ENCODE measurements around the gene ANKRD33B. TPM values are rescaled to one million over a fixed set of nuclear protein-coding genes. Genes with fewer than 3 reads are reported as not detected.

The ANKRD33B gene
- total and polyA plus RNA-seq, 10 donors: 2.0 to 37.8 (median 24.6) TPM

- Histone ChIP-seq H3K27me3 (replicated peaks in 1 of 7) (no peaks in the 10 kb centered on the region), H3K4me1 (no peaks in the 10 kb centered on the region), H3K9me3 (peaks cover 0 to 12% (median 6%) of the 10 kb centered on the region in 8 donors), H3K27ac (no peak overlapping the region), H3K36me3 (no peaks in the 10 kb centered on the region), H3K4me3 (no peak overlapping the region)
- no peak for TF ChIP-seq POLR2A (IDR thresholded peaks at IDR 0.05)
- TF ChIP-seq POLR2AphosphoS5 (IDR thresholded peaks at IDR 0.05): no peak
- TF ChIP-seq, protein P1, sequence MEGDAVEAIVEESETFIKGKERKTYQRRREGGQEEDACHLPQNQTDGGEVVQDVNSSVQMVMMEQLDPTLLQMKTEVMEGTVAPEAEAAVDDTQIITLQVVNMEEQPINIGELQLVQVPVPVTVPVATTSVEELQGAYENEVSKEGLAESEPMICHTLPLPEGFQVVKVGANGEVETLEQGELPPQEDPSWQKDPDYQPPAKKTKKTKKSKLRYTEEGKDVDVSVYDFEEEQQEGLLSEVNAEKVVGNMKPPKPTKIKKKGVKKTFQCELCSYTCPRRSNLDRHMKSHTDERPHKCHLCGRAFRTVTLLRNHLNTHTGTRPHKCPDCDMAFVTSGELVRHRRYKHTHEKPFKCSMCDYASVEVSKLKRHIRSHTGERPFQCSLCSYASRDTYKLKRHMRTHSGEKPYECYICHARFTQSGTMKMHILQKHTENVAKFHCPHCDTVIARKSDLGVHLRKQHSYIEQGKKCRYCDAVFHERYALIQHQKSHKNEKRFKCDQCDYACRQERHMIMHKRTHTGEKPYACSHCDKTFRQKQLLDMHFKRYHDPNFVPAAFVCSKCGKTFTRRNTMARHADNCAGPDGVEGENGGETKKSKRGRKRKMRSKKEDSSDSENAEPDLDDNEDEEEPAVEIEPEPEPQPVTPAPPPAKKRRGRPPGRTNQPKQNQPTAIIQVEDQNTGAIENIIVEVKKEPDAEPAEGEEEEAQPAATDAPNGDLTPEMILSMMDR (IDR thresholded peaks at IDR 0.05 in 8 of 11, conservative IDR thresholded peaks at IDR 0.05 in 3 of 11): no peak
- DNase-seq: no peak
- intact Hi-C loops (cut with DNase I; ENCODE audit: low total_unique reads): no loop called here
- WGBS, 5 donors: 80 to 91% (median 88%) methylated on average over 4 of the region's 4 CpGs
These were observed 43.2 kb upstream of the ANKRD33B start for GRCh38 chr5:10520706-10521105.

DNA sequence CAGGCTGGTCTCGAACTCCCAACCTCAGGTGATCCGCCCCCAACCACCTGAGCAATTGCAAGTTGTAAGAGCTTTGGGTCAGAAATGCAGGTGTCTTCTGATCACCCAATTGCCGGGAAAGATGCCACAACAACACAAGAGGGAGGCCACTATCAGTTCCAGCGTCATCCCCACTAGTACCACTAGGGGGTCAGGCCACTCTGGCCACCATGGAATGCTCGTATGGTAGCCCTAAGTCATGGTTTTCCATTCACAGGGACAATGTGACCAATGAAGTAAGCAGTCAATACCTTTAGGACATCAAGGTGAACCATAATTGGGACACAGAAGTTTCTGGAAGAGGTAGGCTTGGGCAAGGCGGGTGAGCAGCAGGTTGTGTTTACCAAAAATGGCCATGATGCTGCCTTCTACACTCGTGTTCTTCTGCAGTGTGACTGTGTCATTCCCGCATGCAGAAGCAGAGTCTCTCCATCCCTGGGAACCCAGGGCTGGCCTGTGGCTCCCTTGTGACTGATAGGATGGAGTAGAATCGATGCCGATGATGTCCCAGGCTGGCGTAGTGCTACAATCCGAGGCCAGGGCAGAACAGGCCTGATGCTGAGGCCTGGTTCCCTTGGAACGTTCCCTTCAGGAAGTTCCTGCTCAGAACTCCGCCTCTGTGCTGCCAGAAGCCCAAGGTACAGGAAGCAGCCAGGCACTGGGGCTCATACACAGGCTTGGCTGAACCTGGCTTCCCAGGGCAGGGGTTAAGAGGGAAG is 42.2 kb upstream of the ANKRD33B start:
- Histone ChIP-seq H3K4me3 (no peak overlapping the region), H3K27ac (peak overlapping the region in 1 of 8 donors; percentile 24), H3K27me3 (replicated peaks in 1 of 7) (no peaks in the 10 kb centered on the region), H3K36me3 (no peaks in the 10 kb centered on the region), H3K4me1 (peaks cover 0 to 5% (median 0%) of the 10 kb centered on the region in 6 donors), H3K9me3 (peaks cover 0 to 12% (median 6%) of the 10 kb centered on the region in 8 donors)
- 80 to 88% (median 85%) methylated on average over 14 of the region's 14 CpGs for whole genome bisulfite sequencing, 5 donors
- intact Hi-C loops (cut with DNase I; ENCODE audit: low total_unique reads): no loop called here
- TF ChIP-seq POLR2AphosphoS5 (IDR thresholded peaks at IDR 0.05) (peak in 1 of 3 donors; percentile 54), POLR2A (IDR thresholded peaks at IDR 0.05) (no peak)
- TF ChIP-seq, protein P1 (IDR thresholded peaks at IDR 0.05 in 8 of 11, conservative IDR thresholded peaks at IDR 0.05 in 3 of 11): peak in 4 of 11 experiments; percentile 10 to 31 (median 20)
- no peak for DNase-seq

DNA sequence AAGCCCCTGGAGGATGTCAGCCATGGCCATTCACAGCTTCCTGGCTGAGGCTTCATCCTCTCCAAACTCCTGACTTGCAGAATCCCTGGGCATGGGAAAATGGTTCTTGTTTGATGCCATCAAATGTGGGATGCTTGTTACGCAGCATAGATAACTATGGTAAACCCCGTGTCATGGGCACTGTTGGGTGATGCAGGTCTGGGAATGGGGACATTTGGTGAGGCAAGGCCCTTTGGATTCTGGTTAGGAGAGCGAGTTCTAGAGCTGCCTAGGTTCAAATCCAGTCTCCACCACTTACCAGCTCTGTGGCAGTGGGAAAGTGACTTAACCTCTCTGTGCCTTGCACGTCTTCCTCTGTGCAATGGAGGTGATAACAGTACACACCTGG is 41.7 kb upstream of the ANKRD33B start:
- no peak for DNase-seq
- H3K27ac ChIP-seq: no peak overlapping the region
- H3K27me3 ChIP-seq (replicated peaks in 1 of 7): no peaks in the 10 kb centered on the region
- 91 to 100% (median 95%) methylated on average over 4 of the region's 4 CpGs for WGBS, 5 donors
- H3K9me3 ChIP-seq: peaks cover 0 to 12% (median 6%) of the 10 kb centered on the region in 8 donors
- H3K4me1 ChIP-seq: peaks cover 0 to 5% (median 0%) of the 10 kb centered on the region in 6 donors
- intact Hi-C loops (cut with DNase I; ENCODE audit: low total_unique reads): no loop called here
- TF ChIP-seq, protein P1 (IDR thresholded peaks at IDR 0.05 in 8 of 11, conservative IDR thresholded peaks at IDR 0.05 in 3 of 11): no peak
- TF ChIP-seq POLR2A (IDR thresholded peaks at IDR 0.05) (no peak), POLR2AphosphoS5 (IDR thresholded peaks at IDR 0.05) (no peak)
- no peak overlapping the region for H3K4me3 ChIP-seq
- no peaks in the 10 kb centered on the region for H3K36me3 ChIP-seq

DNA sequence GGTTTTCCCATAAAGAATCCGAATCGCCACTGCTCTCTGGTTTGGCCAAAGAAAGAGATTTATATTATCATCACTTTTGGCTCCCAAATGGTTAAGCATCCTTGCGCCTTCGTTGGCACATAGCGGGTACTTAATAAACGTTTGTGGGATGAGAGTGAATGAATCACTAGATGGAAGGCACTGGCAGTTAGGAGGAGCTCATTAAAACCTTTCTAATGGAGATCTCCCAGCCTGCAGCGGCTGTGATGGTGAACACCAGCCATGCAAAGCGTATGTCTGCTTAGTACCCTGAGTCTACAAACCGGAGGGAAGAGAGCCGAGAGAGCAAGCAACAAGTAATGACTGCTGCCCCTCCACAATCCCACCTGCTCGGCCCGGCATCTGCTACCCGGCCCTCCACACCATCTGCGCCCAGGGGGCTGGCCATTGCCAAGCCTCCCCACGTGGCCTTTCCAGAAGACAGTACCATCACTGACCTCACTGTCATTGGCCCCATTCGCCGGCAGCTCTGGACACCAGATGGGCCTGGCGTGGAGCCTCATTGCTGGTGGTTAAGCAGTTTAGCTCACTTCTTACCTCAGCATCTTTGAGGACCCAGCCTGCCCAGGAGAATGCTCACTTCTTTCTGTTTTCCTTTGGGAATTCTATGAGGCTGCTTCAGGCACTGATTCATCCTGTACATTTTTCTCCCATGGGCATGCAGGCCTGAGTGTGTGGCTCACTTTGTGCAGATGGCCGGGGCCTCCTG is 39.3 kb upstream of the ANKRD33B start:
- intact Hi-C loops (cut with DNase I; ENCODE audit: low total_unique reads): no loop called here
- no peak for DNase-seq
- Histone ChIP-seq H3K4me1 (peaks cover 0 to 5% (median 0%) of the 10 kb centered on the region in 6 donors), H3K4me3 (no peak overlapping the region), H3K27me3 (replicated peaks in 1 of 7) (no peaks in the 10 kb centered on the region), H3K27ac (no peak overlapping the region), H3K36me3 (no peaks in the 10 kb centered on the region), H3K9me3 (peaks cover 0 to 12% (median 6%) of the 10 kb centered on the region in 8 donors)
- TF ChIP-seq, protein P1 (IDR thresholded peaks at IDR 0.05 in 8 of 11, conservative IDR thresholded peaks at IDR 0.05 in 3 of 11): no peak
- TF ChIP-seq POLR2A (IDR thresholded peaks at IDR 0.05): no peak
- WGBS, 5 donors: 85 to 94% (median 91%) methylated on average over 19 of the region's 19 CpGs
